Hepatocyte (in vitro differentiated cells): ENCODE results near the gene MEDAG.

ENCODE experiments used
- CTCF ChIP-seq: fragments of 200-600 bp; sonication (generic); IDR thresholded peaks from 2 replicates; pipeline ENCODE4 v1.5.1; 2016; ENCODE audit warnings: antibody characterized with exemption, mild to moderate bottlenecking; ENCODE audit not compliant: poor library complexity
- EZH2 ChIP-seq: fragments of 200-600 bp; sonication (generic); IDR thresholded peaks from 2 replicates; pipeline ENCODE4 v1.6.1; 2016; ENCODE audit warnings: antibody characterized with exemption, mild to moderate bottlenecking, borderline replicate concordance

- TF ChIP-seq CTCF (no peak), EZH2 (no peak)
Observed at GRCh38 chr13:30882026-30882850, 23.8 kb upstream of the MEDAG start.
